Embryonic facial prominence (tissue), 1 donor: ENCODE data around the gene ANO2.
"Not testable (repeated sequence)": the region's sequence is repeated elsewhere in the genome, so short reads cannot be mapped to it uniquely, and the experiment has no call there.

Source experiments
- DNase-seq: peaks from one replicate; pipeline ENCODE4 v3.0.0-alpha.2; 2016; ENCODE audit errors: extremely low spot score

The ANO2 gene

GRCh38 chr12:5549011-5549410 lies 396.0 kb downstream of the ANO2 start:
- DNase-seq = no peak

- DNase-seq = no peak
Observed at GRCh38 chr12:5548152-5548943, 396.7 kb downstream of the ANO2 start.

- no peak for DNase-seq
Observed at GRCh38 chr12:5546616-5547015, 398.4 kb downstream of the ANO2 start.

GRCh38 chr12:5537771-5538170 lies 407.3 kb downstream of the ANO2 start:
- DNase-seq = no peak

- not testable (repeated sequence) for DNase-seq
Observed at GRCh38 chr12:5537026-5537615, 407.9 kb downstream of the ANO2 start.

- no peak for DNase-seq
Observed at GRCh38 chr12:5535541-5535940, 409.5 kb downstream of the ANO2 start.

GRCh38 chr12:5534426-5535199 lies 410.4 kb downstream of the ANO2 start:
- DNase-seq = no peak

GRCh38 chr12:5533368-5533767 lies 411.7 kb downstream of the ANO2 start:
- no peak for DNase-seq

GRCh38 chr12:5525783-5526367 lies 419.2 kb downstream of the ANO2 start:
- DNase-seq = no peak

- no peak for DNase-seq
Observed at GRCh38 chr12:5524769-5525436, 420.2 kb downstream of the ANO2 start.

GRCh38 chr12:5524116-5524768 lies 420.8 kb downstream of the ANO2 start:
- no peak for DNase-seq

GRCh38 chr12:5523396-5524115 lies 421.5 kb downstream of the ANO2 start:
- DNase-seq = no peak

- no peak for DNase-seq
Observed at GRCh38 chr12:5522432-5523335, 422.4 kb downstream of the ANO2 start.

GRCh38 chr12:5521456-5522325 lies 423.4 kb downstream of the ANO2 start:
- DNase-seq = no peak

GRCh38 chr12:5520831-5521230 lies 424.2 kb downstream of the ANO2 start:
- DNase-seq = no peak

GRCh38 chr12:5520037-5520436 lies 425.0 kb downstream of the ANO2 start:
- DNase-seq = no peak

GRCh38 chr12:5518584-5519365 lies 426.3 kb downstream of the ANO2 start:
- no peak for DNase-seq
